ENCODE measurements around the gene ARHGEF16.

DNA sequence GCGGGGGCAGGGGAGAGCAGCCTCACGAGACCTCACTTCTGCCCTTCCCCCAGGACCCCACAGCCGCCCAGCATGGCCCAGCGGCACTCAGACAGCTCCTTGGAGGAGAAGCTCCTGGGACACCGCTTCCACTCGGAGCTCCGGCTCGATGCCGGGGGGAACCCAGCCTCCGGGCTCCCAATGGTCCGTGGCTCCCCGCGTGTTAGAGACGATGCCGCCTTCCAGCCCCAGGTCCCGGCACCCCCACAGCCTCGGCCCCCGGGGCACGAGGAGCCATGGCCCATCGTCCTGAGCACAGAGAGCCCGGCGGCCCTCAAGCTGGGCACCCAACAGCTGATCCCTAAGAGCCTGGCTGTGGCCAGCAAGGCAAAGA, 8.5 kb downstream of the ARHGEF16 start:
- TF ChIP-seq, protein P1, sequence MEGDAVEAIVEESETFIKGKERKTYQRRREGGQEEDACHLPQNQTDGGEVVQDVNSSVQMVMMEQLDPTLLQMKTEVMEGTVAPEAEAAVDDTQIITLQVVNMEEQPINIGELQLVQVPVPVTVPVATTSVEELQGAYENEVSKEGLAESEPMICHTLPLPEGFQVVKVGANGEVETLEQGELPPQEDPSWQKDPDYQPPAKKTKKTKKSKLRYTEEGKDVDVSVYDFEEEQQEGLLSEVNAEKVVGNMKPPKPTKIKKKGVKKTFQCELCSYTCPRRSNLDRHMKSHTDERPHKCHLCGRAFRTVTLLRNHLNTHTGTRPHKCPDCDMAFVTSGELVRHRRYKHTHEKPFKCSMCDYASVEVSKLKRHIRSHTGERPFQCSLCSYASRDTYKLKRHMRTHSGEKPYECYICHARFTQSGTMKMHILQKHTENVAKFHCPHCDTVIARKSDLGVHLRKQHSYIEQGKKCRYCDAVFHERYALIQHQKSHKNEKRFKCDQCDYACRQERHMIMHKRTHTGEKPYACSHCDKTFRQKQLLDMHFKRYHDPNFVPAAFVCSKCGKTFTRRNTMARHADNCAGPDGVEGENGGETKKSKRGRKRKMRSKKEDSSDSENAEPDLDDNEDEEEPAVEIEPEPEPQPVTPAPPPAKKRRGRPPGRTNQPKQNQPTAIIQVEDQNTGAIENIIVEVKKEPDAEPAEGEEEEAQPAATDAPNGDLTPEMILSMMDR (conservative IDR thresholded peaks at IDR 0.05; ENCODE audit: low read depth, low read length), result no peak
- TF ChIP-seq EZH2 (IDR thresholded peaks at IDR 0.05; ENCODE audit: borderline replicate concordance, low read depth, low read length, poor library complexity, severe bottlenecking), result no peak
